OCI-LY7 (cell line): ENCODE measurements around the gene ABL1.

Experiments
- CTCF ChIP-seq: fragments of 200-600 bp; sonication (generic); conservative IDR thresholded peaks from 2 replicates; pipeline ENCODE4 v1.5.1; 2014; ENCODE audit warnings: mild to moderate bottlenecking, antibody characterized with exemption, low read length, moderate library complexity, mixed read lengths
- EZH2phosphoT487 ChIP-seq: fragments of 200-600 bp; sonication (generic); IDR thresholded peaks from 2 replicates; pipeline ENCODE4 v1.6.1; 2018; ENCODE audit warnings: low read depth, borderline replicate concordance, mild to moderate bottlenecking, mixed run types, antibody characterized with exemption, low read length, moderate library complexity, mixed read lengths

GRCh38 chr9:130837643-130838042 is 2.6 kb downstream of the ABL1 start:
- TF ChIP-seq CTCF (no peak), EZH2phosphoT487 (no peak)
